Tongue (tissue), 2 donors: Measurements from ENCODE around the gene CEBPZOS. TPM values are rescaled to one million over a fixed set of nuclear protein-coding genes. Genes with fewer than 3 reads are reported as not detected.
A peak's percentile ranks its signal among the peaks of the same experiment; 100 is the strongest.

Experiments
- DNase-seq: peaks from one replicate; pipeline ENCODE4 v3.0.0-alpha.2; 2015
- total RNA-seq: library from RNA; depleted of rRNA; stranded (reverse); fragments of >200 nt; gene quantifications from one replicate; pipeline ENCODE4 v1.2.3, GENCODE V29; 2014

The CEBPZOS gene
- total RNA-seq, 1 donor from 2014 or later, result 17.0 TPM

GRCh38 chr2:37232131-37232933, 36.0 kb downstream of the CEBPZOS start:
- peak; percentile 25 for DNase-seq

- no peak for DNase-seq
These were observed 47.1 kb downstream of the CEBPZOS start for GRCh38 chr2:37243435-37243834.

GRCh38 chr2:37244017-37244416, 47.7 kb downstream of the CEBPZOS start:
- DNase-seq, result no peak

GRCh38 chr2:37244755-37245154, 48.5 kb downstream of the CEBPZOS start:
- DNase-seq, result no peak

GRCh38 chr2:37246205-37246604, 49.9 kb downstream of the CEBPZOS start:
- DNase-seq, result no peak

- DNase-seq, result no peak
These were observed 54.8 kb downstream of the CEBPZOS start for GRCh38 chr2:37250869-37251740.

Other genes with a start within 250 kb of the CEBPZOS start
- 38.1 TPM for gene STRN, start 230.0 kb upstream of the CEBPZOS start, total RNA-seq
- 38.2 TPM for gene HEATR5B, start 112.1 kb upstream of the CEBPZOS start, total RNA-seq
- 7.6 TPM for gene GPATCH11, start 112.0 kb upstream of the CEBPZOS start, total RNA-seq
- 31.2 TPM for gene EIF2AK2, start 39.5 kb upstream of the CEBPZOS start, total RNA-seq
- not detected for gene SULT6B1, start 7.8 kb upstream of the CEBPZOS start, total RNA-seq
- 66.3 TPM for gene CEBPZ, start 35.1 kb downstream of the CEBPZOS start, total RNA-seq
- gene NDUFAF7, start 35.2 kb downstream of the CEBPZOS start, total RNA-seq, result 20.7 TPM
- gene PRKD3, start 128.3 kb downstream of the CEBPZOS start, total RNA-seq, result 45.6 TPM
- 5.6 TPM for gene QPCT, start 148.1 kb downstream of the CEBPZOS start, total RNA-seq